OCI-LY1 (cell line): Measurements from ENCODE around the gene MPHOSPH9.

ENCODE experiments used
- H2AFZ ChIP-seq: fragments of 200-600 bp; sonication (generic), shearing (Covaris generic); 2 replicates; pipeline ENCODE4 v1.6.0; 2014; ENCODE audit warnings: antibody characterized with exemption, mild to moderate bottlenecking, low read length
- H3F3A ChIP-seq: fragments of 200-600 bp; sonication (generic), shearing (Covaris generic); 2 replicates; pipeline ENCODE4 v1.6.0; 2014; ENCODE audit warnings: mild to moderate bottlenecking, antibody characterized with exemption, low read length, moderate library complexity; ENCODE audit not compliant: insufficient read depth
- H3K27ac ChIP-seq: fragments of 200-600 bp; sonication (generic); 2 replicates; pipeline ENCODE4 v1.5.1; 2014; ENCODE audit warnings: low read length, mixed run types, mild to moderate bottlenecking, low read depth; ENCODE audit not compliant: poor library complexity, severe bottlenecking
- H3K27me3 ChIP-seq: fragments of 200-600 bp; sonication (generic); 2 replicates; pipeline ENCODE4 v1.6.0; 2014; ENCODE audit warnings: antibody characterized with exemption, mild to moderate bottlenecking, low read length, moderate library complexity; ENCODE audit not compliant: insufficient read depth
- H3K36me3 ChIP-seq: fragments of 200-600 bp; sonication (generic); 2 replicates; pipeline ENCODE4 v1.6.1; 2014; ENCODE audit warnings: mild to moderate bottlenecking, antibody characterized with exemption, low read length, moderate library complexity, mixed read lengths; ENCODE audit not compliant: insufficient read depth
- H3K4me1 ChIP-seq: fragments of 200-600 bp; sonication (generic); 2 replicates; pipeline ENCODE4 v1.5.1; 2014; ENCODE audit warnings: mild to moderate bottlenecking, low read length, moderate library complexity; ENCODE audit not compliant: insufficient read depth, severe bottlenecking
- H3K4me2 ChIP-seq: fragments of 200-600 bp; sonication (generic), shearing (Covaris generic); 2 replicates; pipeline ENCODE4 v1.6.1; 2014; ENCODE audit warnings: low read length
- H3K4me3 ChIP-seq: fragments of 200-600 bp; sonication (generic); 2 replicates; pipeline ENCODE4 v1.5.1; 2014; ENCODE audit warnings: low read length, low read depth, mild to moderate bottlenecking, mixed read lengths; ENCODE audit not compliant: poor library complexity, severe bottlenecking
- H3K79me2 ChIP-seq: fragments of 200-600 bp; shearing (Covaris generic); 2 replicates; pipeline ENCODE4 v1.6.1; 2016; ENCODE audit warnings: mixed run types, low read length, mixed read lengths; ENCODE audit not compliant: insufficient read depth
- H3K9ac ChIP-seq: fragments of 200-600 bp; sonication (generic), shearing (Covaris generic); 2 replicates; pipeline ENCODE4 v1.6.1; 2014; ENCODE audit warnings: mild to moderate bottlenecking, low read length, mixed read lengths
- H3K9me2 ChIP-seq: fragments of 200-600 bp; sonication (generic), shearing (Covaris generic); 2 replicates; pipeline ENCODE4 v1.6.1; 2014; ENCODE audit warnings: low read depth, mild to moderate bottlenecking, low read length, mixed read lengths
- H3K9me3 ChIP-seq: fragments of 200-600 bp; shearing (Covaris generic); 2 replicates; pipeline ENCODE4 v1.6.1; 2014; ENCODE audit warnings: low read length, mixed read lengths
- H4K20me1 ChIP-seq: fragments of 200-600 bp; sonication (generic), shearing (Covaris generic); 2 replicates; pipeline ENCODE4 v1.6.0; 2016; ENCODE audit warnings: mild to moderate bottlenecking, low read length; ENCODE audit not compliant: insufficient read depth
- CTCF ChIP-seq: fragments of 200-600 bp; sonication (generic), shearing (Covaris generic); IDR thresholded peaks from 2 replicates; pipeline ENCODE4 v1.5.1; 2017; ENCODE audit warnings: mild to moderate bottlenecking, antibody characterized with exemption, low read length, moderate library complexity, mixed read lengths
- EZH2 ChIP-seq: fragments of 200-600 bp; sonication (generic), shearing (Covaris generic); IDR thresholded peaks from 2 replicates; pipeline ENCODE4 v1.8.0; 2017; ENCODE audit warnings: borderline replicate concordance, mixed run types, mild to moderate bottlenecking, antibody characterized with exemption, low read length, moderate library complexity, mixed read lengths

MPHOSPH9 gene

DNA sequence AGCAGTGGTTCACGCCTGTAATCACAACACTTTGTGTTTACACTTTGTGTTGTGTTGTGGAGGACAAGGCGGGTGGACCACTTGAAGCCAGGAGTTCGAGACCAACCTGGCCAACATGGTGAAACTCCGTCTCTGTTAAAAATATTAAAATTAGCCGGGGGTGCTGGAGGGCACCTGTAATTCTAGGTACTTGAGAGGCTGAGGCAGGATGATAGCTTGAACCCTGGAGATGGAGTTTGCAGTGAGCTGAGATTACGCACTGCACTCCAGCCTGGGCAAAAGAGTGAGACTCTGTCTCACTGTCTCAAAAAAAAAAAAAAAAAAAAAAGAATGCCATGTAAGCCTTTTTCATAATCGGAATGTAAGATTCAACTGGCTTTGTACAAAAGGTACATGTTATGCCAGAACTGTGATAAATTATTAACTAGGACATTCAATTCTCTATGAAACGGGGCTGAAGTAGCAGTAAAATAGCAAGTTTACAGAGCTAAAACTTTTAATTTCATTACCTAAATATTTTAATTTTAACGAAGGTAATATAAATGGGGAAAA lies 68.2 kb downstream of the MPHOSPH9 start:
- peak overlapping the region; percentile 9; the same call in 1 of the 2 replicates for H3K4me2 ChIP-seq
- H3K27me3 ChIP-seq = no peaks in the 10 kb centered on the region
- no peak overlapping the region for H3K4me3 ChIP-seq
- no peak overlapping the region for H3K9ac ChIP-seq
- peaks cover 23% of the 10 kb centered on the region for H3K4me1 ChIP-seq
- H2AFZ ChIP-seq = no peak overlapping the region
- H3F3A ChIP-seq = no peaks in the 10 kb centered on the region
- TF ChIP-seq CTCF (no peak), EZH2 (no peak)
- no peaks in the 10 kb centered on the region for H3K79me2 ChIP-seq
- H3K27ac ChIP-seq = peak overlapping the region; percentile 59
- H3K36me3 ChIP-seq = peaks cover 77% of the 10 kb centered on the region
- H3K9me2 ChIP-seq = no peaks in the 10 kb centered on the region
- no peaks in the 10 kb centered on the region for H3K9me3 ChIP-seq
- H4K20me1 ChIP-seq = no peaks in the 10 kb centered on the region

DNA sequence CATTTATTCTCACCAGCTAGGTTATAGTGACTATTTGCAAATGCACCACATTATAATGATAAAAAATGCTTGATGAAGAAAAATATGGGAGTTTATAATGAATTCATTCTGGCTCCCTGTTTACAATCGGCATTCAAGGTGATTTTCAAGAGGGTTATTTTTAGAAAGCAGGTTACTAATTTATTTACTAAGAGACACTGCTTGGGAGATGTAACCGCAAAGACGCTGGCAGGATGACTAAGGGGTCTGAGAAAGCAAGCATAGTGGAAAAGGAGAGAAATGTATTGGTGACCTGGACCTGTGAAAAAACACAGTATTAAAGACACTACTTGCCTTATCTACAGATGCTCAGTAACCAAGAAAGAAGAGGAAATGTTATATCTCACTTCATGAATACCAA lies 68.7 kb downstream of the MPHOSPH9 start:
- no peak overlapping the region for H3K9ac ChIP-seq
- no peaks in the 10 kb centered on the region for H3K9me2 ChIP-seq
- H3K27me3 ChIP-seq = no peaks in the 10 kb centered on the region
- H3K4me2 ChIP-seq = peak overlapping the region; percentile 9; the same call in 1 of the 2 replicates
- H3K36me3 ChIP-seq = peaks cover 82% of the 10 kb centered on the region
- H3K4me3 ChIP-seq = no peak overlapping the region
- H3K27ac ChIP-seq = peak overlapping the region; percentile 59
- H3K9me3 ChIP-seq = no peaks in the 10 kb centered on the region
- peaks cover 23% of the 10 kb centered on the region for H3K4me1 ChIP-seq
- no peak overlapping the region for H2AFZ ChIP-seq
- no peaks in the 10 kb centered on the region for H4K20me1 ChIP-seq
- H3K79me2 ChIP-seq = no peaks in the 10 kb centered on the region
- TF ChIP-seq CTCF (no peak), EZH2 (no peak)
- no peaks in the 10 kb centered on the region for H3F3A ChIP-seq

- no peak overlapping the region for H3K4me2 ChIP-seq
- no peaks in the 10 kb centered on the region for H4K20me1 ChIP-seq
- no peaks in the 10 kb centered on the region for H3K79me2 ChIP-seq
- TF ChIP-seq EZH2 = no peak
- H3K9ac ChIP-seq = no peak overlapping the region
- H3K27me3 ChIP-seq = no peaks in the 10 kb centered on the region
- H2AFZ ChIP-seq = no peak overlapping the region
- no peaks in the 10 kb centered on the region for H3K9me3 ChIP-seq
- no peak overlapping the region for H3K27ac ChIP-seq
- peaks cover 83% of the 10 kb centered on the region for H3K36me3 ChIP-seq
- H3K4me1 ChIP-seq = peaks cover 23% of the 10 kb centered on the region
- no peaks in the 10 kb centered on the region for H3K9me2 ChIP-seq
- no peak overlapping the region for H3K4me3 ChIP-seq
- no peaks in the 10 kb centered on the region for H3F3A ChIP-seq
Measured at GRCh38 chr12:123163227-123163626, 69.7 kb downstream of the MPHOSPH9 start.

DNA sequence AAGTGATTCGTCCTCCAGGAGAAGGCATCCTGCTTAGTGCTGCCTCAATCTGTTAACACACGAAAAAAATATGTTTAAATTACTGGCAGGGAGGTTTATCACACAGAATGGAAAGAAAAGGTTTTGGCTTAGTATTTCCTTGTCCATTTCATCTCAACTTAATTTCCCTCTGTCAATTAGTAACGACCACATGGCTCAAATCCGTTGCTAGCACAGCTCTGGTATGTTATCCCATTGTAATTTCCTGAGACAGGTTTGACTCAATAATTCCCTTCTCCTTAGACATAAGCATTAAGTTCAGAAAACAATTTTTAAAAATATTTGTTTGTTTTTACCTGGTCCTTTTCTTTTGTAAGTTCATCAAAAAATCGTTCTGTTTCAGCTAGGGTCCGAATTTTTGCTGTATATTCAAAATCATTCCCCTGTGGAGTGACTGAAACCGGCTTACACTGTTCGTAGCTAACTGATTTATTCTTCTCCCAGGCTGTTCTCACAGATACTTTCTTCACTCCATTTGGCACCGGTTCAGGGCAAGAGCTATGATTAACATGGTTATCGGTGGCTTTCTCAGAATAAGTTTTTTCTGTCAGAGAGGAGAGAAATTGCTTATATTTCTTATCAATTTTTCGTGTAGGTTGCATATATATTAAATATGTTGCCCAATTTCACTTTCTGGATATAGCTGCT lies 72.0 kb downstream of the MPHOSPH9 start:
- H3K27me3 ChIP-seq = no peaks in the 10 kb centered on the region
- H3K27ac ChIP-seq = no peak overlapping the region
- no peak overlapping the region for H3K9ac ChIP-seq
- H3K36me3 ChIP-seq = peaks cover 75% of the 10 kb centered on the region
- H3K9me2 ChIP-seq = no peaks in the 10 kb centered on the region
- no peaks in the 10 kb centered on the region for H4K20me1 ChIP-seq
- H3K4me1 ChIP-seq = peaks cover 23% of the 10 kb centered on the region
- no peak overlapping the region for H3K4me3 ChIP-seq
- TF ChIP-seq EZH2 (no peak), CTCF (no peak)
- no peak overlapping the region for H2AFZ ChIP-seq
- H3K9me3 ChIP-seq = no peaks in the 10 kb centered on the region
- no peaks in the 10 kb centered on the region for H3K79me2 ChIP-seq
- H3F3A ChIP-seq = no peaks in the 10 kb centered on the region
- no peak overlapping the region for H3K4me2 ChIP-seq
